Transverse colon (tissue), 4 donors: ENCODE measurements around the gene PRSS57. TPM values are rescaled to one million over a fixed set of nuclear protein-coding genes. Genes with fewer than 3 reads are reported as not detected.
"Not testable (repeated sequence)": the region's sequence is repeated elsewhere in the genome, so short reads cannot be mapped to it uniquely, and the experiment has no call there.

Source experiments
- DNase-seq: peaks from one replicate; pipeline ENCODE4 v3.0.0-alpha.2; 2019
- H3K27ac ChIP-seq, 4 donors: fragments of 200-600 bp; sonication (generic); 2 replicates each; pipeline ENCODE4 v1.5.1; 2016 to 2018; ENCODE audit warnings: inconsistent platforms in 4 of 4
- H3K27me3 ChIP-seq: fragments of 200-600 bp; sonication (generic); 2 replicates; pipeline ENCODE4 v1.5.1; 2017; ENCODE audit warnings: inconsistent platforms
- H3K36me3 ChIP-seq, 4 donors: fragments of 200-600 bp; sonication (generic); 2 replicates each; pipeline ENCODE4 v1.5.1; 2017 to 2019; ENCODE audit warnings: inconsistent platforms in 4 of 4
- H3K4me1 ChIP-seq, 4 donors: fragments of 200-600 bp; sonication (generic); 2 replicates each; pipeline ENCODE4 v1.5.1; 2017 to 2020; ENCODE audit warnings: inconsistent platforms in 4 of 4
- H3K4me3 ChIP-seq, 4 donors: fragments of 200-600 bp; sonication (generic); 1 replicate in 1 of 4; 2 replicates in 3 of 4; pipeline versions ENCODE4 v1.5.1 to v1.6.1; 2017 to 2019; ENCODE audit warnings: inconsistent platforms in 4 of 4
- H3K9me3 ChIP-seq, 2 donors: fragments of 200-600 bp; sonication (generic); 2 replicates each; pipeline ENCODE4 v1.5.1; 2017 to 2019; ENCODE audit warnings: inconsistent platforms in 2 of 2
- EP300 ChIP-seq: sonication (generic); formaldehyde crosslinking; IDR thresholded peaks from one replicate; pipeline ENCODE4 v1.6.1; 2017; ENCODE audit warnings: antibody characterized with exemption, low read depth
- POLR2A ChIP-seq: fragments of 450-650 bp; IDR thresholded peaks from one replicate; pipeline ENCODE4 v1.6.1; 2016; ENCODE audit warnings: antibody characterized with exemption, mild to moderate bottlenecking, moderate library complexity
- POLR2AphosphoS5 ChIP-seq, 3 donors: sonication (generic); formaldehyde crosslinking; IDR thresholded peaks; one replicate each; pipeline ENCODE4 v1.6.1; 2016; ENCODE audit warnings: antibody characterized with exemption in 3 of 3
- WGBS, 2 donors: methylation state at CpG; one replicate each; pipeline ENCODE4 v1.1.5; 2018; ENCODE audit warnings: low coverage in 1 of 2; 5-methylcytosine and 5-hydroxymethylcytosine counted together
- in situ Hi-C, 4 donors: fragments of 200-750 bp; cut with MboI; loops; one replicate each; pipeline versions ENCODE4 v1.15.0 to v1.15.1; 2017; ENCODE audit warnings: low sequenced_read_pairs in 3 of 4, low pct_ligation_motif_present in 1 of 4, low pct_unique_long_range_greater_than_20kb in 1 of 4
- intact Hi-C: fragments of 100-400 bp; cut with DNase I; formaldehyde crosslinking; loops from one replicate; pipeline ENCODE4 v1.15.1; 2023; ENCODE audit warnings: low total_unique reads
- total RNA-seq, 4 donors: library from RNA; depleted of rRNA; stranded (reverse); fragments of >200 nt; gene quantifications; one replicate each; pipeline ENCODE4 v1.1.0, GENCODE V29; 2016
- TF ChIP-seq, protein P1 (sequence below), 5 experiments: fragments of 200-600 bp in 3 of 5; fragments of 450-650 bp in 2 of 5; sonication (generic) in 3 of 5; IDR thresholded peaks; 1 replicate in 2 of 5; 2 replicates in 3 of 5; pipeline ENCODE4 v1.5.1; 2016 to 2017; ENCODE audit warnings: antibody characterized with exemption in 5 of 5, inconsistent platforms in 3 of 5, mild to moderate bottlenecking in 2 of 5, moderate library complexity in 1 of 5

The PRSS57 gene
- total RNA-seq, 4 donors from 2014 or later: not detected

DNA sequence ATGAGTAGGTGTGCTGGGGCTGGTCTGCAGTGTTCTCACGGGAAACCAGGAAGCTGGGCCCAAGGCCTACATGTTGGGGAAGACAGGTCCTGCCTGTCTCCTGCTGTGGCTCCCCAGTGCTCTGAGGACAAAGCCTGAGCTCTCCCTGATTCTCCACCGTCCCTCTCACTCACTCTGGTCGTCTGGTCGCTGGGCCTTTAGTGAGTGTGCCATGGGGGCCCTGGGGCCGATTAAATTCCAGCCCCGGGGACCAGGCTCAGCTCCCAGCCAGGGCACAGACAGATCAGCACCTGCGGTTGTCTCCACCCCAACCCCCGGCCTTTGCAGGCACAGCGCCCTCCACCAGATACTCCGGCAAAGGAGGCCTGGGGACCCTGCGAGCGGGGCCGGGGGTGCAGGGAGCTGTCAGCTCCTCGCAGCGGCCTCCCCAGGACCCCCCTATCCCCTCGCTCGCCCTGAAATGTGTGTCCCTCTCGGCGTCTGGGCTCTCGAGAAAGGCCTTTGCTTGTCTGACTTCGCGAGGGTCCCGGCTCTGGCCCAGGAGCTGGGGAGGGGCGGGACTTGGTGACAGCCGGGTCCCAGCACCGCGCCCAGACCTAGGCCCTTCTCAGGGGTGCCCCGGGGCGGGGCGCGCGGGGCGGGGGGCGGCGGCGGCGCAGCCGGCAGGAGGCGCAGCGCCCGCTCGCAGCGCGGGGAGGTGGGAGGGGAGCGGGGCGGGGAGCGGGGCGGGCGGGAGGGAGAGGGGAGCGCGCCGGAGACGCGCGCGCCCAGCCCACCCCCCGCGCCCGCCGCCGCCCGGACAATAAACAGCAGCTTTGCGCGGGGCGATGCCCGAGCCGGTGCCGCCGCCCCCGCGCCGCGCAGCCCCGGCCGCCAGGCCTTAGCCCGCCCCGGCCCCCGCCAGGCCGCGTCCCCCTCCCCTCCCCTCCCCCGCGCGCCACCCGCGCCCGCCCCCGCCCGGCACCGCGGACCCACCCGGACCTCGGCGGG lies 13.2 kb upstream of the PRSS57 start, which contains the start of gene PALM:
PALM (plus strand) TSS at position 782 of the 990 bp plus-strand sequence. CDS start 212 bp downstream, outside the sequence.
- intact Hi-C loops (no loop called here), in situ Hi-C loops (no loop called here)
- 21% methylated on average over 22 of the region's 93 CpGs; no CpG with 5 or more reads in 1 of the 2 donors for WGBS, 2 donors
- Histone ChIP-seq H3K27me3 (peaks cover 87% of the 10 kb centered on the region), H3K36me3 (no peaks in the 10 kb centered on the region), H3K9me3 (no peaks in the 10 kb centered on the region), H3K4me1 (peaks cover 0 to 26% (median 9%) of the 10 kb centered on the region in 4 donors), H3K4me3 (peak within 1 kb of the TSS; percentile 48 to 65 (median 61)), H3K27ac (peak within 1 kb of the TSS; percentile 70 to 84 (median 78))
- no peak for DNase-seq
- TF ChIP-seq, protein P1, sequence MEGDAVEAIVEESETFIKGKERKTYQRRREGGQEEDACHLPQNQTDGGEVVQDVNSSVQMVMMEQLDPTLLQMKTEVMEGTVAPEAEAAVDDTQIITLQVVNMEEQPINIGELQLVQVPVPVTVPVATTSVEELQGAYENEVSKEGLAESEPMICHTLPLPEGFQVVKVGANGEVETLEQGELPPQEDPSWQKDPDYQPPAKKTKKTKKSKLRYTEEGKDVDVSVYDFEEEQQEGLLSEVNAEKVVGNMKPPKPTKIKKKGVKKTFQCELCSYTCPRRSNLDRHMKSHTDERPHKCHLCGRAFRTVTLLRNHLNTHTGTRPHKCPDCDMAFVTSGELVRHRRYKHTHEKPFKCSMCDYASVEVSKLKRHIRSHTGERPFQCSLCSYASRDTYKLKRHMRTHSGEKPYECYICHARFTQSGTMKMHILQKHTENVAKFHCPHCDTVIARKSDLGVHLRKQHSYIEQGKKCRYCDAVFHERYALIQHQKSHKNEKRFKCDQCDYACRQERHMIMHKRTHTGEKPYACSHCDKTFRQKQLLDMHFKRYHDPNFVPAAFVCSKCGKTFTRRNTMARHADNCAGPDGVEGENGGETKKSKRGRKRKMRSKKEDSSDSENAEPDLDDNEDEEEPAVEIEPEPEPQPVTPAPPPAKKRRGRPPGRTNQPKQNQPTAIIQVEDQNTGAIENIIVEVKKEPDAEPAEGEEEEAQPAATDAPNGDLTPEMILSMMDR (IDR thresholded peaks at IDR 0.05): peak in 2 of 5 experiments; percentile 14
- no peak for TF ChIP-seq POLR2A

GRCh38 chr19:704447-704741 lies 9.1 kb upstream of the PRSS57 start:
- H3K9me3 ChIP-seq: no peaks in the 10 kb centered on the region
- no peak overlapping the region for H3K4me3 ChIP-seq
- no peaks in the 10 kb centered on the region for H3K36me3 ChIP-seq
- in situ Hi-C loops (no loop called here), intact Hi-C loops (no loop called here)
- H3K27me3 ChIP-seq: peaks cover 64% of the 10 kb centered on the region
- TF ChIP-seq POLR2A: no peak
- TF ChIP-seq POLR2AphosphoS5 (IDR thresholded peaks at IDR 0.05): no peak
- TF ChIP-seq, protein P1 (IDR thresholded peaks at IDR 0.05): no peak
- no peak for TF ChIP-seq EP300
- H3K27ac ChIP-seq: no peak overlapping the region
- 18% methylated on average over 14 of the region's 14 CpGs; no CpG with 5 or more reads in 1 of the 2 donors for WGBS, 2 donors
- H3K4me1 ChIP-seq: peaks cover 0 to 16% (median 3%) of the 10 kb centered on the region in 4 donors
- no peak for DNase-seq

DNA sequence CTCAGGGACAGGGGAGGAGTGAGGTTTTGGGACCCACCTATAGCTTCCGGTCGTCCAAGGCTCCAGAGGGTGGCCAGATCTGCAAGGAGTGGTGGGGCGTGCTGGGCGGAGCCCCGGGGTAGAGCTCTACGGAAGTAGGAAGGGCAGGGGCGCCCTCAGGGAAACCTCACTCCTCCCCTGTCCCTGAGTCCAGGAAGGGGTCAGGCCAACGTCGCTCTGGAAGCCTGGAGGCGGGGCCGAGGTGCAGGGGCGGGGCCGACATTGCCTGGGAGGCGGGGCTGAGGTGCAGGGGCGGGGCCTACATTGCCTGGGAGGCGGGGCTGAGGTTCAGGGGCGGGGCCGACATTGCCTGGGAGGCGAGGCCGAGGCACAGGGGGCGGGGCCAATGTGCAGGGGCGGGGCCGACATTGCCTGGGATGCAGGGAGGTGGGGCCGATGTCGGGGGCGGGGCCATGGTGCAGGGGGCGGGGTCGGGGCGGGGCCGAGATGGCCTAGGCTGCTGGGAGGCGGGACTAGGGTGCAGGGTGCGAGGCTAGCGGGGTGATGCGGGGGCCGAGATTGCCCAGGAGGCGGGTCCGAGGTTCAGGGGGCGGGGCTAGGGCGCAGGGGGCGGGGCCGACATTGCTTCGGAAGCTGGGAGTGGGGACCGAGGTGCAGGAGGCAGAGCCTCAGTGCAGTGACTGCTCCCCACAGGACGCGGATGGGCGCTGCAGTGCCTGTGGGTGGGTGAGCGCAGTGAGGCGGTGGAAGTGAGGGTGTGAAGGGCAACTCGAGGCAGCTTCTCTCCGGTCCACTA lies 8.6 kb upstream of the PRSS57 start:
- DNase-seq: peak; percentile 84
- intact Hi-C loops (no loop called here), in situ Hi-C loops (no loop called here)
- TF ChIP-seq, protein P1 (IDR thresholded peaks at IDR 0.05): no peak
- TF ChIP-seq POLR2AphosphoS5 (IDR thresholded peaks at IDR 0.05) (no peak), POLR2A (no peak), EP300 (no peak)
- Histone ChIP-seq H3K4me1 (peaks cover 0 to 16% (median 2%) of the 10 kb centered on the region in 4 donors), H3K9me3 (no peaks in the 10 kb centered on the region), H3K4me3 (peak overlapping the region in 2 of 4 donors; percentile 6 to 14), H3K27ac (peak overlapping the region in 1 of 4 donors; percentile 15), H3K36me3 (no peaks in the 10 kb centered on the region), H3K27me3 (peaks cover 59% of the 10 kb centered on the region)
- WGBS, 2 donors: 11% methylated on average over 35 of the region's 50 CpGs; no CpG with 5 or more reads in 1 of the 2 donors

GRCh38 chr19:703329-703650 lies 8.0 kb upstream of the PRSS57 start:
- no peak for DNase-seq
- intact Hi-C loops (no loop called here), in situ Hi-C loops (no loop called here)
- Histone ChIP-seq H3K4me3 (peak overlapping the region in 2 of 4 donors; percentile 6 to 14), H3K9me3 (no peaks in the 10 kb centered on the region), H3K36me3 (no peaks in the 10 kb centered on the region), H3K27ac (peak overlapping the region in 1 of 4 donors; percentile 15), H3K27me3 (peaks cover 56% of the 10 kb centered on the region), H3K4me1 (peaks cover 0 to 13% (median 2%) of the 10 kb centered on the region in 4 donors)
- TF ChIP-seq EP300 (no peak), POLR2A (no peak), POLR2AphosphoS5 (IDR thresholded peaks at IDR 0.05) (no peak)
- TF ChIP-seq, protein P1 (IDR thresholded peaks at IDR 0.05): no peak
- WGBS, 2 donors: 23 to 38% methylated on average over 3 to 4 of the region's 4 CpGs

DNA sequence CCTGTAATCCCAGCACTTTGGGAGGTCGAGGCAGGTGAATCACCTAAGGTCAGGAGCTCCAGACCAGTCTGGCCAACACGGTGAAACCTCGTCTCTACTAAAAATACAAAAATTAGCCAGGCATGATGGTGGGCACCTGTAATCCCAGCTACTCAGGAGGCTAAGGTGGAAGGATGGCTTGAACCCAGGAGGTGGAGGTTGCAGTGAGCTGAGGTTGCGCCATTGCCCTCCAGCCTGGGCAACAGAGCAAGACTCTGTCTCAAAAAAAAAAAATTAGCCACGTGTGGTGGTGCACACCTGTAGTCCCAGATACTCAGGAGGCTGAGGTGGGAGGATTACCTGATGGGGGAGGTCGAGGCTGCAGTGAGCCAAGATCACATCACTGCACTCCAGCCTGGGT lies 7.6 kb upstream of the PRSS57 start:
- not testable (repeated sequence) for H3K4me3 ChIP-seq

GRCh38 chr19:699885-700284 lies 4.6 kb upstream of the PRSS57 start:
- in situ Hi-C loops, H3K4me3 ChIP-seq: not testable (repeated sequence)
- H3K27me3 ChIP-seq: peaks cover 42% of the 10 kb centered on the region

More for the DNA sequence above, 7.6 kb upstream of the PRSS57 start:
- H3K9me3 ChIP-seq, H3K27ac ChIP-seq, H3K36me3 ChIP-seq, intact Hi-C loops, in situ Hi-C loops, DNase-seq: not testable (repeated sequence)
- Histone ChIP-seq H3K4me1 (peaks cover 0 to 12% (median 2%) of the 10 kb centered on the region in 4 donors), H3K27me3 (peaks cover 52% of the 10 kb centered on the region)
- WGBS, 2 donors: 67% methylated on average over 6 of the region's 6 CpGs; no CpG with 5 or more reads in 1 of the 2 donors

More at GRCh38 chr19:699885-700284, 4.6 kb upstream of the PRSS57 start:
- H3K36me3 ChIP-seq, DNase-seq, H3K4me1 ChIP-seq, H3K9me3 ChIP-seq, intact Hi-C loops, H3K27ac ChIP-seq: not testable (repeated sequence)
- 62 to 94% methylated on average over 2 to 14 of the region's 14 CpGs for WGBS, 2 donors
